Lower leg skin (tissue), 4 donors: ENCODE measurements around the gene ARID1B. TPM values are rescaled to one million over a fixed set of nuclear protein-coding genes. Genes with fewer than 3 reads are reported as not detected.

Source experiments
- DNase-seq, 2 donors: peaks; one replicate each; pipeline ENCODE4 v3.0.0-alpha.2; 2019; ENCODE audit warnings: low spot score in 2 of 2
- H3K4me3 ChIP-seq: fragments of 200-600 bp; sonication (generic); 2 replicates; pipeline ENCODE4 v1.5.1; 2017; ENCODE audit warnings: mild to moderate bottlenecking, low read depth; ENCODE audit not compliant: poor library complexity, severe bottlenecking
- POLR2A ChIP-seq, 2 donors: fragments of 450-650 bp; IDR thresholded peaks; one replicate each; pipeline ENCODE4 v1.6.1; 2016 to 2017; ENCODE audit warnings: antibody characterized with exemption in 2 of 2, mild to moderate bottlenecking in 1 of 2, moderate library complexity in 1 of 2
- WGBS, 2 donors: methylation state at CpG; one replicate each; pipeline ENCODE4 v1.1.5; 2018; 5-methylcytosine and 5-hydroxymethylcytosine counted together
- intact Hi-C: fragments of 100-400 bp; cut with DNase I; formaldehyde crosslinking; loops from one replicate; pipeline ENCODE4 v1.15.0; 2023; ENCODE audit warnings: low total_unique reads
- total RNA-seq, 4 donors: library from RNA; depleted of rRNA; stranded (reverse); fragments of >200 nt; gene quantifications; one replicate each; pipeline ENCODE4 v1.1.0, GENCODE V29; 2016
- TF ChIP-seq, protein P1 (sequence below), 3 donors: fragments of 450-650 bp; IDR thresholded peaks; one replicate each; pipeline ENCODE4 v1.5.1; 2016; ENCODE audit warnings: antibody characterized with exemption in 3 of 3, mild to moderate bottlenecking in 3 of 3, moderate library complexity in 2 of 3

Gene ARID1B
- total RNA-seq, 4 donors from 2014 or later: 87.3 to 132 (median 102) TPM

DNA sequence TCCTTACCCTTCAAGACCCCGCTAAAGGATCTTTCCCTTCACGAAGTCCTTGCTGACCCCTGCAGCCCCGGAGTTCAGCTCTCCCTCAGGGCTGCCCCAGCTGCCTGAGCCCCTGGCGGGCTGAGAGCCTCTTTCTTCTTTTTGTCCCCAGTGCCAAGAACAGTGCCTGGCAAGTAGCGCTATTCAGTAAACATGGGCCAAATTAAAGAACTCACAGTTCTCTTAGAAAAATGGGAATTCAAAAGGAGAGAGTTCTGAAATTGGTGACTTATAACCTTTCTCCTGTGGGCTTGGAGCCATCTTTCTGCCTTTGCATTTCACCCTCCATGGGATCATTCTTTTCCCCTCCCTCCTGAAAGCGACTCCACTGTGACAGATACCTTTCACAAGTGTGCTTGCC is 318.9 kb downstream of the ARID1B start:
- 91 to 92% methylated on average over 6 of the region's 6 CpGs for WGBS, 2 donors
- no peak overlapping the region for H3K4me3 ChIP-seq
- no peak for TF ChIP-seq POLR2A (IDR thresholded peaks at IDR 0.05)
- TF ChIP-seq, protein P1, sequence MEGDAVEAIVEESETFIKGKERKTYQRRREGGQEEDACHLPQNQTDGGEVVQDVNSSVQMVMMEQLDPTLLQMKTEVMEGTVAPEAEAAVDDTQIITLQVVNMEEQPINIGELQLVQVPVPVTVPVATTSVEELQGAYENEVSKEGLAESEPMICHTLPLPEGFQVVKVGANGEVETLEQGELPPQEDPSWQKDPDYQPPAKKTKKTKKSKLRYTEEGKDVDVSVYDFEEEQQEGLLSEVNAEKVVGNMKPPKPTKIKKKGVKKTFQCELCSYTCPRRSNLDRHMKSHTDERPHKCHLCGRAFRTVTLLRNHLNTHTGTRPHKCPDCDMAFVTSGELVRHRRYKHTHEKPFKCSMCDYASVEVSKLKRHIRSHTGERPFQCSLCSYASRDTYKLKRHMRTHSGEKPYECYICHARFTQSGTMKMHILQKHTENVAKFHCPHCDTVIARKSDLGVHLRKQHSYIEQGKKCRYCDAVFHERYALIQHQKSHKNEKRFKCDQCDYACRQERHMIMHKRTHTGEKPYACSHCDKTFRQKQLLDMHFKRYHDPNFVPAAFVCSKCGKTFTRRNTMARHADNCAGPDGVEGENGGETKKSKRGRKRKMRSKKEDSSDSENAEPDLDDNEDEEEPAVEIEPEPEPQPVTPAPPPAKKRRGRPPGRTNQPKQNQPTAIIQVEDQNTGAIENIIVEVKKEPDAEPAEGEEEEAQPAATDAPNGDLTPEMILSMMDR (IDR thresholded peaks at IDR 0.05): no peak

DNA sequence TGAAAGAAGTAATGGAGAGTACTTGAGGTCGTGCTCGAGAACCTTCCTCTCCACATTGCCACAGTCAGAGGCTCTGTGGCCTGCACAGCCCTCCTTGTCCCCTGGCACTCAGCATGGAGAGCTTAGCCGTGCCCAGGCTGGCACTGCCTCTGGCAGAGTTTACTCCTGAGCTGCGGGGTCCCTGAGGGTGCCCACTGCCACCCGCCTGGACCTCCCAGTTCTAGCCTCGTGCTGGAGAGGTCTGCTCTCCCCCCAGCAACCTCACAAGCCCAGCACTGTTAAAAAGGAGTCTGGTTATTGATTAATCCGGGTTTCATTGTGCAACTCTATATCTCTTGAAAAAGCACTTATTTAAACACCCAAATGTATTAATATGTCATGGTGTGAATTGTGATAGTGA is 319.3 kb downstream of the ARID1B start:
- intact Hi-C loops: no loop called here
- 77 to 80% methylated on average over 7 of the region's 7 CpGs for WGBS, 2 donors
- no peak overlapping the region for H3K4me3 ChIP-seq
- TF ChIP-seq, protein P1 (IDR thresholded peaks at IDR 0.05): no peak
- TF ChIP-seq POLR2A (IDR thresholded peaks at IDR 0.05): no peak
- DNase-seq: no peak

More for the DNA sequence above, 318.9 kb downstream of the ARID1B start:
- DNase-seq: no peak
- intact Hi-C loops: no loop called here

DNA sequence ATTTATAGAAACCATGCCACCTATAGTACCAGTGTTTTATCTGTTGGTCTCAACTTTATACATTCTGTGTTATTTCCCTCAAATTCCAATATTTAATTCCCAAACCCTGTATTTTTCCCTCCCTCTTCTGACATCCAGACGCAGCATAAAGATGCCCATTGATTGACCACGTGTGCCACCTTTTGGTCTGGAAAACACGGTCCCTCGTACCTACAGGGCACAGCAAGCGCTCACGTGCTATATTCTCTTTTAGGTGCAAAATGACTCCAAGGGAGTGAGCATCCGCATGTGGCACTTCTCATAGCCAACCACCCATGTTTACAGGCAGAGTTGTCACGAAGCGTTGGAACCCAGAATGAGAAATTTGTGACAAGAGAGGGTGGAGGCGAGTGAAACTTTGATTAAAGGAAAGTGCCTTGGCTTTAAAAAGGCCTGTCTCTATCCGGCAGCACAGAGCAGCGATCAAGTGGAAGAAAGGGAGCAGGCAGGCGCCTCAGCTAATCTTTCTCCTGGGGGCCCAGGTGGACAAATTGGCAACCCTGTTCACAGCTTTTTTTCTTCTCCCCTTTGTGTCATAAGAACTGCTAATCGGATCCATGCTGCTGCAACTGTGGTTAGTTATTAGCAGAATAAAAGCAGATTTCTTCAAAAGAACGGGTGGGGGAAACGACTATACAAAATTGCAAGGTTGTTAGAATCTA is 320.2 kb downstream of the ARID1B start:
- no peak overlapping the region for H3K4me3 ChIP-seq
- TF ChIP-seq, protein P1 (IDR thresholded peaks at IDR 0.05): no peak
- no peak for TF ChIP-seq POLR2A (IDR thresholded peaks at IDR 0.05)
- WGBS, 2 donors: 75 to 80% methylated on average over 16 of the region's 16 CpGs
- intact Hi-C loops: no loop called here
- no peak for DNase-seq

DNA sequence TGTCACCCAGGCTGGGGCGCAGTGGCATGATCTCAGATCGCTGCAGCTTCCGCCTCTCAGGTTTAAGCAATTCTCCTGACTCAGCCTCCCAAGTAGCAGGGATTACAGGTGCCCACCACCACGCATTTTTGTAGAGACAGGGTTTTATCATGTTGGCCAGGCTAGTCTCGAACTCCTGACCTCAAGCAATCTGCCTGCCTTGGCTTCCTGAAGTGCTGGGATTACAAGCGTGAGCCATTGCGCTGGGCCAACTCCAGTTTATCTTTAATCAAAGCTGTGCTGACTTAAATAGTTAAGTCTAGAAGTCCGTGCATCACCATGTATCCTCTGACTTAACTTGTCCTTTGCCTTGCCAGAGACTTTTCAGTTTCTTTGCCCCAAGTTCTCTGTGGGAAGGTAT is 321.8 kb downstream of the ARID1B start:
- TF ChIP-seq, protein P1 (IDR thresholded peaks at IDR 0.05): no peak
- no peak for TF ChIP-seq POLR2A (IDR thresholded peaks at IDR 0.05)
- WGBS, 2 donors: 88 to 95% methylated on average over 8 of the region's 8 CpGs

DNA sequence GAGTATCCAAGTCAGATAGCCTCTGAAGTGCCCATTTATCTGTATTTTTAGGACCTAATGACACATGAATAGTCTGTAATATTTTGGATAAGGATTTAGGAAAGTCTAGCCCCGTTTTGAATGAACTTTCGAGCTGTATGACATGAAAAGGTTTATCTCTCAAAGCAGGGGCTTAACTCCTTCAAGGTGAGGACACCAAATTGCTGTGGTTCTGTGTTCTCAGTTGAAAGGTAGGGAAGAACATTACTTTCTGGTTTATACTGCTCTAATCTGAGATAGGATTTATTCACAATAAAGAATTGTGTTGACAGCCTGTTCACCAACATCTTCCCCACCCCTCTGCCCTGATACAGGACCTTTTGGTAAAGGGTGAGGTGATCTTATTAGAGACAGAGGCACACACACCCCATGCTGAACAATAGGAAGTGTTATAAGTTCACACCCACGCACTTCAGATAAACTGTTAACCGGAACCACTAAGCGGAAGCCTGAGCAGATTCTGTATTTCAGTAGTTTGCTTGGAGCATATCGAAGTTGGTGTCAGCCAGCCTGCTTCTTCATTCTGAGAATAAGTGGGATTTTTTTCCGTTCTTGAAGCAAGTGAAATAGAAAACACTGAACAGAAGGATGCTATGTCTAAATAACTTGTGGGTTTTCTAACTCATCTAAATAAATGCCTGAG is 322.9 kb downstream of the ARID1B start:
- TF ChIP-seq POLR2A (IDR thresholded peaks at IDR 0.05): no peak
- TF ChIP-seq, protein P1 (IDR thresholded peaks at IDR 0.05): no peak
- H3K4me3 ChIP-seq: no peak overlapping the region
- intact Hi-C loops: no loop called here
- no peak for DNase-seq
- WGBS, 2 donors: 67 to 69% methylated on average over 7 of the region's 7 CpGs

More for the DNA sequence above, 321.8 kb downstream of the ARID1B start:
- intact Hi-C loops: no loop called here
- no peak overlapping the region for H3K4me3 ChIP-seq
- no peak for DNase-seq
